Measurements from ENCODE around the gene RAX2.

The RAX2 gene

GRCh38 chr19:3723883-3724282 lies 48.1 kb downstream of the RAX2 start:
- no peak overlapping the region for H4K91ac ChIP-seq (ENCODE audit: low read length)
- H3K9me3 ChIP-seq (ENCODE audit: control insufficient read depth, low read length) = no peaks in the 10 kb centered on the region
- no peaks in the 10 kb centered on the region for H3K36me3 ChIP-seq (ENCODE audit: control insufficient read depth in 1 of 2, insufficient read depth in 2 of 2, low read depth in 1 of 2, low read length in 2 of 2)
- no peak overlapping the region for H2AK5ac ChIP-seq (ENCODE audit: low read length, severe bottlenecking)
- no peak overlapping the region for H2BK12ac ChIP-seq (ENCODE audit: low read length in 2 of 2)
- peaks cover 17% of the 10 kb centered on the region for H3K4me1 ChIP-seq (ENCODE audit: control insufficient read depth, insufficient read depth, low read depth, low read length)
- H2BK15ac ChIP-seq (ENCODE audit: low read depth, poor library complexity, severe bottlenecking) = no peak overlapping the region
- peaks cover 40 to 60% of the 10 kb centered on the region in 2 experiments for H3K27me3 ChIP-seq (ENCODE audit: control insufficient read depth in 1 of 2, insufficient read depth in 1 of 2, low read length in 2 of 2)
- H2AFZ ChIP-seq (ENCODE audit: low read depth, low read length) = no peak overlapping the region
- no peak overlapping the region for H3K14ac ChIP-seq (ENCODE audit: low read length in 2 of 2)
- H2BK120ac ChIP-seq (ENCODE audit: low read depth, low read length) = no peak overlapping the region
- no peak for DNase-seq
- no peak overlapping the region for H3K4me2 ChIP-seq (ENCODE audit: low read length, poor library complexity, severe bottlenecking)
- no peaks in the 10 kb centered on the region for H3K79me1 ChIP-seq (replicated peaks; ENCODE audit: low read length, poor library complexity, severe bottlenecking)
- no peak overlapping the region for H3K4ac ChIP-seq (ENCODE audit: low read depth in 1 of 2, low read length in 2 of 2)
- H4K8ac ChIP-seq (ENCODE audit: low read length) = no peak overlapping the region
- H3K18ac ChIP-seq (ENCODE audit: low read depth in 1 of 2, low read length in 2 of 2) = no peak overlapping the region
- H3K9ac ChIP-seq (ENCODE audit: low read length) = no peak overlapping the region
- H3K4me3 ChIP-seq (ENCODE audit: insufficient read depth in 1 of 2, low read depth in 1 of 2, low read length in 2 of 2) = no peak overlapping the region
- no peak overlapping the region for H2BK5ac ChIP-seq (ENCODE audit: low read depth, low read length, poor library complexity, severe bottlenecking)
- H3K27ac ChIP-seq (ENCODE audit: low read length, poor library complexity, severe bottlenecking) = no peak overlapping the region
- H3K23ac ChIP-seq (ENCODE audit: low read length in 2 of 2) = no peak overlapping the region
- WGBS = 36% methylated on average over 7 of the region's 8 CpGs

- Histone ChIP-seq H3K36me3 (ENCODE audit: control insufficient read depth in 1 of 2, insufficient read depth in 2 of 2, low read depth in 1 of 2, low read length in 2 of 2) (no peaks in the 10 kb centered on the region), H2BK15ac (ENCODE audit: low read depth, poor library complexity, severe bottlenecking) (no peak overlapping the region), H3K79me1 (replicated peaks; ENCODE audit: low read length, poor library complexity, severe bottlenecking) (no peaks in the 10 kb centered on the region), H3K27ac (ENCODE audit: low read length, poor library complexity, severe bottlenecking) (no peak overlapping the region), H4K91ac (ENCODE audit: low read length) (no peak overlapping the region), H3K18ac (ENCODE audit: low read depth in 1 of 2, low read length in 2 of 2) (no peak overlapping the region), H3K4me1 (ENCODE audit: control insufficient read depth, insufficient read depth, low read depth, low read length) (peaks cover 18% of the 10 kb centered on the region), H3K9me3 (ENCODE audit: control insufficient read depth, low read length) (no peaks in the 10 kb centered on the region), H4K8ac (ENCODE audit: low read length) (no peak overlapping the region), H2BK12ac (ENCODE audit: low read length in 2 of 2) (no peak overlapping the region), H2BK120ac (ENCODE audit: low read depth, low read length) (no peak overlapping the region), H3K9ac (ENCODE audit: low read length) (no peak overlapping the region), H3K4ac (ENCODE audit: low read depth in 1 of 2, low read length in 2 of 2) (no peak overlapping the region), H3K4me2 (ENCODE audit: low read length, poor library complexity, severe bottlenecking) (no peak overlapping the region), H3K23ac (ENCODE audit: low read length in 2 of 2) (no peak overlapping the region), H2AFZ (ENCODE audit: low read depth, low read length) (no peak overlapping the region), H3K14ac (ENCODE audit: low read length in 2 of 2) (no peak overlapping the region), H2BK5ac (ENCODE audit: low read depth, low read length, poor library complexity, severe bottlenecking) (no peak overlapping the region), H3K4me3 (ENCODE audit: insufficient read depth in 1 of 2, low read depth in 1 of 2, low read length in 2 of 2) (no peak overlapping the region), H2AK5ac (ENCODE audit: low read length, severe bottlenecking) (no peak overlapping the region), H3K27me3 (ENCODE audit: control insufficient read depth in 1 of 2, insufficient read depth in 1 of 2, low read length in 2 of 2) (peaks cover 40 to 60% of the 10 kb centered on the region in 2 experiments)
- 70% methylated on average over 2 of the region's 5 CpGs for WGBS
- DNase-seq = no peak
Measured at GRCh38 chr19:3723110-3723488, 48.9 kb downstream of the RAX2 start.

- peaks cover 40 to 60% of the 10 kb centered on the region in 2 experiments for H3K27me3 ChIP-seq (ENCODE audit: control insufficient read depth in 1 of 2, insufficient read depth in 1 of 2, low read length in 2 of 2)
- WGBS = 2% methylated on average over 15 of the region's 30 CpGs
- H2BK12ac ChIP-seq (ENCODE audit: low read length in 2 of 2) = no peak overlapping the region
- no peak overlapping the region for H2AFZ ChIP-seq (ENCODE audit: low read depth, low read length)
- H3K18ac ChIP-seq (ENCODE audit: low read depth in 1 of 2, low read length in 2 of 2) = no peak overlapping the region
- H3K23ac ChIP-seq (ENCODE audit: low read length in 2 of 2) = peak overlapping the region in 1 of 2 experiments; percentile 98
- H3K4me1 ChIP-seq (ENCODE audit: control insufficient read depth, insufficient read depth, low read depth, low read length) = peaks cover 18% of the 10 kb centered on the region
- H4K8ac ChIP-seq (ENCODE audit: low read length) = no peak overlapping the region
- H3K79me1 ChIP-seq (replicated peaks; ENCODE audit: low read length, poor library complexity, severe bottlenecking) = no peaks in the 10 kb centered on the region
- no peak overlapping the region for H3K14ac ChIP-seq (ENCODE audit: low read length in 2 of 2)
- H2BK15ac ChIP-seq (ENCODE audit: low read depth, poor library complexity, severe bottlenecking) = no peak overlapping the region
- H3K9ac ChIP-seq (ENCODE audit: low read length) = no peak overlapping the region
- no peak overlapping the region for H2BK120ac ChIP-seq (ENCODE audit: low read depth, low read length)
- H3K9me3 ChIP-seq (ENCODE audit: control insufficient read depth, low read length) = no peaks in the 10 kb centered on the region
- H3K27ac ChIP-seq (ENCODE audit: low read length, poor library complexity, severe bottlenecking) = no peak overlapping the region
- H3K4ac ChIP-seq (ENCODE audit: low read depth in 1 of 2, low read length in 2 of 2) = no peak overlapping the region
- no peak overlapping the region for H4K91ac ChIP-seq (ENCODE audit: low read length)
- no peak overlapping the region for H2AK5ac ChIP-seq (ENCODE audit: low read length, severe bottlenecking)
- H3K4me3 ChIP-seq (ENCODE audit: insufficient read depth in 1 of 2, low read depth in 1 of 2, low read length in 2 of 2) = no peak overlapping the region
- DNase-seq = no peak
- no peak overlapping the region for H3K4me2 ChIP-seq (ENCODE audit: low read length, poor library complexity, severe bottlenecking)
- H2BK5ac ChIP-seq (ENCODE audit: low read depth, low read length, poor library complexity, severe bottlenecking) = no peak overlapping the region
- H3K36me3 ChIP-seq (ENCODE audit: control insufficient read depth in 1 of 2, insufficient read depth in 2 of 2, low read depth in 1 of 2, low read length in 2 of 2) = no peaks in the 10 kb centered on the region
Measured at GRCh38 chr19:3722443-3723109, 49.5 kb downstream of the RAX2 start.

GRCh38 chr19:3721887-3722442 lies 50.1 kb downstream of the RAX2 start:
- 15% methylated on average over 18 of the region's 26 CpGs for WGBS
- no peak overlapping the region for H2AK5ac ChIP-seq (ENCODE audit: low read length, severe bottlenecking)

More at GRCh38 chr19:3721887-3722442, 50.1 kb downstream of the RAX2 start:
- H3K27me3 ChIP-seq (ENCODE audit: control insufficient read depth in 1 of 2, insufficient read depth in 1 of 2, low read length in 2 of 2) = peaks cover 40 to 60% of the 10 kb centered on the region in 2 experiments
- H2BK15ac ChIP-seq (ENCODE audit: low read depth, poor library complexity, severe bottlenecking) = no peak overlapping the region
- no peaks in the 10 kb centered on the region for H3K9me3 ChIP-seq (ENCODE audit: control insufficient read depth, low read length)
- no peak overlapping the region for H2AFZ ChIP-seq (ENCODE audit: low read depth, low read length)
- H4K91ac ChIP-seq (ENCODE audit: low read length) = no peak overlapping the region
- H2BK120ac ChIP-seq (ENCODE audit: low read depth, low read length) = peak overlapping the region; percentile 52
- no peak overlapping the region for H3K4ac ChIP-seq (ENCODE audit: low read depth in 1 of 2, low read length in 2 of 2)
- no peak overlapping the region for H3K27ac ChIP-seq (ENCODE audit: low read length, poor library complexity, severe bottlenecking)
- no peak overlapping the region for H2BK5ac ChIP-seq (ENCODE audit: low read depth, low read length, poor library complexity, severe bottlenecking)
- no peaks in the 10 kb centered on the region for H3K79me1 ChIP-seq (replicated peaks; ENCODE audit: low read length, poor library complexity, severe bottlenecking)
- H3K9ac ChIP-seq (ENCODE audit: low read length) = no peak overlapping the region
- H3K4me2 ChIP-seq (ENCODE audit: low read length, poor library complexity, severe bottlenecking) = peak overlapping the region; percentile 57
- H3K23ac ChIP-seq (ENCODE audit: low read length in 2 of 2) = peak overlapping the region in 1 of 2 experiments; percentile 98
- H3K4me1 ChIP-seq (ENCODE audit: control insufficient read depth, insufficient read depth, low read depth, low read length) = peaks cover 18% of the 10 kb centered on the region
- no peak overlapping the region for H2BK12ac ChIP-seq (ENCODE audit: low read length in 2 of 2)
- DNase-seq = no peak
- H3K14ac ChIP-seq (ENCODE audit: low read length in 2 of 2) = no peak overlapping the region
- no peak overlapping the region for H3K4me3 ChIP-seq (ENCODE audit: insufficient read depth in 1 of 2, low read depth in 1 of 2, low read length in 2 of 2)
- H3K18ac ChIP-seq (ENCODE audit: low read depth in 1 of 2, low read length in 2 of 2) = no peak overlapping the region
- H4K8ac ChIP-seq (ENCODE audit: low read length) = peak overlapping the region; percentile 14
- H3K36me3 ChIP-seq (ENCODE audit: control insufficient read depth in 1 of 2, insufficient read depth in 2 of 2, low read depth in 1 of 2, low read length in 2 of 2) = no peaks in the 10 kb centered on the region

Data from mesenchymal stem cell (in vitro differentiated cells and primary cell).